HG03045 (cell line): Measurements from ENCODE around the gene KREMEN1.

Experiments used
- ATAC-seq: cut with Tn5 transposase; IDR thresholded peaks from one replicate; pipeline ENCODE4 v1.9.1; 2021; ENCODE audit warnings: mild to moderate bottlenecking, moderate library complexity; ENCODE audit not compliant: unreplicated experiment

The KREMEN1 gene

DNA sequence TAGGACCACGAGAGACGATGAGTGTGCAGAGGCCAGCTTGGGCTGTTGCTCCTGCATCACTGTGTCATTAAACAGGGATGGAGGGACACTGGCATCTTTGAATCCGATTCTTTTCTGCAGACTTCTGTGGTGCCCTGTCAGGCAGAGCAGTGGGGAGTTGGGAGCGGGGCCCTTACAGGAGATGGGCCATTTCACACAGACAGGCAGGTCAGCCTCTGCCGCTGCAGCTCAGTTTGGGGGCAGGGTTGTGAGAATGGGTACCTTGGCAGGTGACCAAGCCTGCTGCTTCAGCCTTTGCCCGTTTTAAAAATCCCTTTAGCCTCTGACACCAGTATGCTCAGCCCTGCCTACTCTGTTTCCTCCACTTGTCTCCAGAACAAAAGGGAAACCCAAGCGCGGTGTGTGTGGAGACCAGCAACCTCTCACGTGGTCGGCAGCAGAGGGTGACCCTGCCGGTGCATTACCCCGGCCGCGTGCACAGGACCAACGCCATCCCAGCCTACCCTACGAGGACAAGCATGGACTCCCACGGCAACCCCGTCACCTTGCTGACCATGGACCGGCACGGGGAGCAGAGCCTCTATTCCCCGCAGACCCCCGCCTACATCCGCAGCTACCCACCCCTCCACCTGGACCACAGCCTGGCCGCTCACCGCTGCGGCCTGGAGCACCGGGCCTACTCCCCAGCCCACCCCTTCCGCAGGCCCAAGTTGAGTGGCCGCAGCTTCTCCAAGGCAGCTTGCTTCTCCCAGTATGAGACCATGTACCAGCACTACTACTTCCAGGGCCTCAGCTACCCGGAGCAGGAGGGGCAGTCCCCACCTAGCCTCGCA lies 23.8 kb upstream of the KREMEN1 start:
- ATAC-seq = no peak

DNA sequence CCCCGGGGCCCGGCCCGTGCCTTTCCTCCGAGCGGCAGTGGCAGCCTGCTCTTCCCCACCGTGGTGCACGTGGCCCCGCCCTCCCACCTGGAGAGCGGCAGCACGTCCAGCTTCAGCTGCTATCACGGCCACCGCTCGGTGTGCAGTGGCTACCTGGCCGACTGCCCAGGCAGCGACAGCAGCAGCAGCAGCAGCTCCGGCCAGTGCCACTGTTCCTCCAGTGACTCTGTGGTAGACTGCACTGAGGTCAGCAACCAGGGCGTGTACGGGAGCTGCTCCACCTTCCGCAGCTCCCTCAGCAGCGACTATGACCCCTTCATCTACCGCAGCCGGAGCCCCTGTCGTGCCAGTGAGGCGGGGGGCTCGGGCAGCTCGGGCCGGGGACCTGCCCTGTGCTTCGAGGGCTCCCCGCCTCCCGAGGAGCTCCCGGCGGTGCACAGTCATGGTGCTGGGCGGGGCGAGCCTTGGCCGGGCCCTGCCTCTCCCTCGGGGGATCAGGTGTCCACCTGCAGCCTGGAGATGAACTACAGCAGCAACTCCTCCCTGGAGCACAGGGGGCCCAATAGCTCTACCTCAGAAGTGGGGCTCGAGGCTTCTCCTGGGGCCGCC lies 23.1 kb upstream of the KREMEN1 start:
- ATAC-seq = no peak

DNA sequence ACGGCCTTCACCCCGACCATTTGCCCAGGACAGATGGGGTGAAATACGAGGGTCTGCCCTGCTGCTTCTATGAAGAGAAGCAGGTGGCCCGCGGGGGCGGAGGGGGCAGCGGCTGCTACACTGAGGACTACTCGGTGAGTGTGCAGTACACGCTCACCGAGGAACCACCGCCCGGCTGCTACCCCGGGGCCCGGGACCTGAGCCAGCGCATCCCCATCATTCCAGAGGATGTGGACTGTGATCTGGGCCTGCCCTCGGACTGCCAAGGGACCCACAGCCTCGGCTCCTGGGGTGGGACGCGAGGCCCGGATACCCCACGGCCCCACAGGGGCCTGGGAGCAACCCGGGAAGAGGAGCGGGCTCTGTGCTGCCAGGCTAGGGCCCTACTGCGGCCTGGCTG lies 22.4 kb upstream of the KREMEN1 start:
- ATAC-seq = no peak

DNA sequence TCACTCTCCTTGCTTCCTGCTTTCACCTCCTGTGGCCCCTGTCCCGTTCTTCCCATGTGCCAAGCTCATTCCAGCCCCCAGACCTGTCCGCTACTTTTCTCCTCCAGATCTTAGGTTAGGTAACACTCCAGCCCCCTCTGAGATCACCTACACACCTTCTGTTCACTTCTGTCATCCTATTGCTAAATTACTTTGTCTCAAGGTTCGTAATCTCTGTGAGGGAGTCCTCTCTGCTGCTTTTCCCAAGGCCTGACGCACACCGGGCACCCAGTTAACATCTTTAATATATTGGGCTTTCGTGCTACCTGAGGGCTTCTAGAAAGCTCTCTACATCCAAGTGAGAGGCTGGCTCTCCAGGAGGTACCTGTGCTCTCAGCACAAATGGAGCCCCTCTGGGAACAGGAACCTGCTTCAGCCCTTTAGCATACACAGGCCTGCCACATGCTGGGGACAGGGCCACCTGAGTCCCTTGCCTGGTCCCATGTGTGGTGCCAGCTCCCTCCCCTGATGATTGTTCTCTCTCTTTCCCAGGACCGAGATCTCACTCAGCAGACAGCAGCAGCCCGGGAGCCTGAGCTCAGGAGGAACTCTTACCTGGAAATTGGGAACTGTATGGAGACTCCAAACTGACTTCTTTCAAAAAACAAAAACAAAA lies 19.7 kb upstream of the KREMEN1 start:
- ATAC-seq = no peak

DNA sequence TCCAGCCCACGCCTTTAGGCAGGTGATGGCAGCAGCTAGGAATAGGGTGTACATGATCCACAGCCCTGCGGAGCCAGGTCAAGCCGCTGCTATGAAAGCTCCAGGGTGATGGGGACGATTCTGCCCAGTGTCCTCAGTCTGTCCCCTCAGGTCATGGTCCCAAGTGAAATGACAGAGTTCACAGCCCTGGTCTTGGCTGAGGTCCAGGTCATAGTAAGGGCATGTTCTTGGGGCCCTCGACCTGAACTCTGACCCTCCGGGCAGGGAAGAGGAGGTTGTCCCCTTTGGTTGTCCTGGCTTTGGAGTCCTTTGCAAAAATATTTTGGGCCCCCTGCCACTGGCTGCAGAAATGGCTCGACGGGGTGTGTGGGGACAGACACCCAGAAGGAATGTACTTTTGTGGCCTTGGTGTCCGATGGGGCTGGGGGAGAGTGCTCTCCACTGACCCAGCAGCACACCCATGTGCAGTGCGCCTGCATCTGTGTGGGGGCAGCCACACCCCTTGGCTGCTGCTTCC lies 18.5 kb upstream of the KREMEN1 start:
- no peak for ATAC-seq

DNA sequence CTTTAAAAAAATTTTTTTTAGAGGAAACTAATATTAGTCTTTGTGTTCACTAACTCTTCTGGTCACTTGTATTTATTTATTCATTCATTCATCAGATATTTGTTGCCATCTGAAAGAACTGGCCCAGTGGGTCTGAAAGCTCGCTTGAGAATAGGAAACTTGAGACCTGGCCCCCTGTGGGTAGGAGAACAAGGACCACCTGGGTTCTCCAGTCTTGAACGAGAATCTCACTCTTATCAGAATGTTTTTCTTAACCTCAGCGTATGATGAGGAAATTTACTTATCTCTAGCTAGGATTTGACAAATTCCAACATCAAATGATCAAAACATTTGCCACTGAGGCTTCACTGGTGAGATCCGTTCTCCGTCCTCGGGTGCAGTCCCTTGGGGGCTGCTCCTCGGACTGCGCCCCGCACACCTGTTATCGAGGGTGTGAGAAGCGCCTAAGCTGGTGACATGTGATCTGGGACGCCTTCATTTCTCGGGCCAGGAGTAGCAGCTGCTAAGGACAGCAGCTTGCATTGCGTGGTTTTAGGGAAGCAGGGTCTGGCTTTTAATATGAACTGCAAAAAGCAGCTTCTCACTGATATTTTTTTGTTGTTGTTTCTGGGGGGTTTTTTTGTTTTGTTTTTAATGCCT lies 17.5 kb upstream of the KREMEN1 start:
- no peak for ATAC-seq

DNA sequence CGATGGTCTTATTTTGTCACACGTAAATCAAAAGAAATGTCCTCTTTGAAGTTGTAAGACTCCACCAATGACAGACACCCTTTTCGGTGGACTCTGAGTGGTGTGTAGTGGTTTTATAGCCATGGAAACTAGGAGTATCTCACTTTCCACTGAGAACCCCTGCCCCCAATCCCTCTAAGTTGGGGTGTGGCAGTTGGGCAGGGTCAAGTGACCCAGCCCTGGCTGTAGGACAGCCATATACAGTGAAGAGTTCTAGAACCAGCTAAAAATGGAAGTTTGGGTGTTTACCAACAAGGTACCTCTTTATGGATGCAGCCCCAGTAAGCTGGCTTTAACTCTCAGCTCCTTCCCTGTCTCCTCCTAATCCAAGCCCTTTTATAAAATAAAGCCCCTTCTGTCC lies 16.4 kb upstream of the KREMEN1 start:
- ATAC-seq = no peak

DNA sequence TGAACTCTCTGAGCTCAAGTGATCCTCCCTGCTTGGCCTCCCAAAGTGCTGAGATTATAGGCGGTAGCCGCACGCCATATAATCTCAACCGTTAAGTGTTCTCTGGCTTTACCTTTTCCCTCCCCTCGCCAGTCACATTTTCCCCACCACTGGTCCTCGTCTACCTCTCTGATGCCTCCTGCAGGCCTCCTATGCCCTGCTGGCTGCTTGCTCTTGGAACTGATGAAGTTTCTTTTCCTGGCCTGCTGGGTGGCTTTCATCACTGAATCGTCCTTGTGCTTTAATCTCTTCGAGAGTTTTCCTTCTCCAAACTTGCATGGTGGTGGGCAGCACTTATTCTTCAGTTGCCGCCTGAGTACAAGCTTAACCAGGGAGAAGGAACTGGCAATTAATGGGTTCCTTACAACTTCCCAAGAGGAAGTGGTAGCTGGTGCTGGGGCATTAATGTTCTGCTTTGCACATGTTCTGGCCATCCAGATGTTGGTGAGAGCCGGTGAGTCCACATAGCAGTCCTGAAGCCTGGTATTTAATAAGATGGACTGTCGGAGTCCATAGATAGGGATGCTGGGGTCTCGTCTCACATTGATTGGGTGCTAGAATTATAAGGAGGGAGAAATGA lies 12.5 kb upstream of the KREMEN1 start:
- no peak for ATAC-seq

DNA sequence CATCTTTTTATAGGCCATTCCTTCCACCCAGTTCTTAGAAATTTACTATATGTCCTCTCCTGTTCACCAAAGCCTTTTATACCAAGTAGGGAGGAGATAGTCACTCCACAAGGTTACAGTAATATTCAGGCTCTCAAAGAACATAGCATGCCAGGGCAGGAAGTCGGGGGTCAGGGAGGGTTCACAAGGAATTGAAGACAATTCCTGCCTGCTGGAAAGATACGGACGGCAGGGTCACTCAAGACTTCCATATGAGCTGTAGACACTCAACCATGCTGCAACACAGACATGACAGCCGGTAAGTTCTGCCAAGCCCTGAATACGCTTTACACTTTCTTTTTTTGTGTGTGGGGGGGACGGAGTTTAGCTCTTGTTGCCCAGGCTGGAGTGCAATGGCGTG lies 11.9 kb upstream of the KREMEN1 start:
- ATAC-seq = no peak

DNA sequence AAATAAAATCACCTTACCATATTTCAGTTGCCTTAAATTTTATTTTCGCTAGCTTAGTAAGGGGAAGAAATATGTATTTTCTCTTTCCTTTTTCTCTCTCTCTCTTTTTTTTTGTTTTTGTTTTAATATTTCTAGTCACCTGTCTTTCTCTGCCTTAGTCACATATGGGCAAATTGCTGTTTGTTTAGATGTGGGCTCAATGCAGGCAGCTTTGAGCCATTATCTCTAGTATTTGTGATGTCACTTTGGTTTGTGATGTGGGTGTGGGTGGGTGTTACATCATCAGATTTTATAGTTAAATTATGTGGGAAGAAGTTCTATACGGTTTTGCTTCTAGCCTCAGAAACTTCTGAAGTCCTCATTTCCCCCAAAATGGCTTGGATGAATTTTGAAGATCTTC lies 11.1 kb upstream of the KREMEN1 start, which contains the start of gene C22orf31:
Gene C22orf31, minus strand, starts transcription at position 59 of the 400 bp plus-strand sequence. Its CDS starts 39 bp downstream, at position 20.
- no peak for ATAC-seq

DNA sequence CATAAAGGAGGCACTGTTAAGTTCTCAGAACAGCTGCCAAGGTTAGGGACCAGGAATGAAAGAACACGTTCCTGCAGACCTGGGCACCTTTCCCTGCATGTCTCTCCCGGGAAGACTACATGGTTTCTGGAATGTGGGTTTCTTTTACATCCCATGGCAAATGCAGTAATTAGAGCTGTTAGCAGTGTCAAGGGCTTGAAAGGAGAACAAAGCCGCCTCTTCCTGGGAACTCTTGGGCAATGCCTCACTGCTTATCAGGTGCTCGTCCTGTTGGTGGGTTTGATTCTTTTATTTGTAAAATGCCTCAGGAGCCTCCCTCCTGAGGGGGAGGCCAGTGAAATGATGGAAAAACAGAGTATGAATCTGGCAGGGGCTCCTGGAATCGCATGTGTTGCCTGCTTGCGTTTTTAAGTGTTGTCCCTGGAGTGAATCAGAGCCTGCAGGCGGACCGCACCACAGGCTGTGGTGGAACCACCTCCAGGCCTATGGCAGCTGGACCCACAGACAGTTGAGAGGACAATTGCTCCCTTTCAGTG lies 10.5 kb upstream of the KREMEN1 start:
- ATAC-seq = no peak

DNA sequence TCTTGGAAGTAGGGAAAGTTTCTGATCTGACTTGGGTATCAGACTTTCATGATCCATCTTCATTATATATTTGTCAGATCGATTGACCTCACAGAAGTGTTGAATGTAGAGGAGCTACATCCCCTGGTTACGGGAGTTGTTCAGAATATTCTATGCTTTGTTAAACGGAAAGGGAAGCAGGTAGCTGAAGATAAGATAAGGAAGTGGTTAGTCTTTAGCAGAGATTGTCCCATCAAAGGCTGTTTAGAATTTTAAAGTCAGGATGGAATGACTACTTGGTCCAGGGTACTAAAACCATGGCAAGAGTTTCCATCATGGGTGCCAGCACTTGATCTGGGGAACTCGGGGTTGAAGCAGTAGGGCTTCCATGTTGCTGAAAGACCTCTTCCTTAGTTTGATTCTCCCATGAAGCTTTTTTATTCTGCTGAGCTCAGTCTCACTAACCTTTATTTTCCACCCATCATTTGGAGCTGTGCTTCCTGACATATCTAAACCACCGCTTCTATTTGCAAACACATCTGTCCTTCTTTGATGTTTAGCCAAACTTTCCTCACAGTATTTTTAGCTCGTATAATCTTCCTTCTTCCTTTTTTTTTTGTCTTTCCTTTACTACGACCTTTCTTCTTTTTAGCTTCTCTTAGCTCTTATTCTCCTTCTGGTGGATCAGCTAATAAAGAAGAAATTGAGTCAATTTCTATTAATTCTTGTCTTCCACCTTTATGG lies 7.2 kb upstream of the KREMEN1 start:
- ATAC-seq = no peak

DNA sequence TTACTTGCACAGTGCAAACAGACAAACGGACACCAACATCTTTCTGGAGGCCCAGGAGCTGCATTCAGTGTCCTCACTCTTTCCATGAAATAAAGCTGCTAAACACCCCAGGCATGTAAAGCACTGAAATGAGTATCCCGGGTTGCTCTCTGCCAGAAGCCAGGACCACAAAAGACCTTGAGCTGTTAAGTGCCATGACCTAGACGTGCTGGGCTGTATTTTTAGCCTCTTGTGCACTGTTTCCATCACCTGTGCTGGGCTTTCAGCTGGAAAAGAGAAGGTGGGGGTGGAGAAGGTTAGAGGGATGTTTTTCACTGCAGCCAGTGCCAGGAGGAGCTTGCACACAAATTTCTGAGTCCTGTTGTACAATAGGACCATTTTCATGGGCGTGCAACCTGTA lies 3.4 kb upstream of the KREMEN1 start:
- ATAC-seq = no peak

DNA sequence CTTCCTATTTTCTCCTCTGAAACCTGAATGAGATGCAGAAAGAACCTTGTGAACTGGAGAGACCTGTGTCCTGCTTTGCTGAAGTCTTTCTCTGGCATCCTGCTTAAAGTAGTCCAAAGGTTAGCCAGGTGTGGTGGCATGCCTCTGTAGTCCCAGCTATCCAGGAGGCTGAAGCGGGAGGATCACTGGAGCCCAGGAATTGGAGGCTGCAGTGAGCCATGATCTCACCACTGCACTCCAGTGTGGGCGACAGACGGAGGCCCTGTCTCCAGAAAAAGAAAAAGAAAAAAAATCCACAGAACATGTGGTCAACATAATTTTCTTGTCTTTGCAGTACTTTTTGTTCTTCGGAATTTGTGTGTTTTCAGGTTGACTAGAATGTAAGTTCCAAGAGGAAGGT lies 2.3 kb upstream of the KREMEN1 start:
- ATAC-seq = no peak

DNA sequence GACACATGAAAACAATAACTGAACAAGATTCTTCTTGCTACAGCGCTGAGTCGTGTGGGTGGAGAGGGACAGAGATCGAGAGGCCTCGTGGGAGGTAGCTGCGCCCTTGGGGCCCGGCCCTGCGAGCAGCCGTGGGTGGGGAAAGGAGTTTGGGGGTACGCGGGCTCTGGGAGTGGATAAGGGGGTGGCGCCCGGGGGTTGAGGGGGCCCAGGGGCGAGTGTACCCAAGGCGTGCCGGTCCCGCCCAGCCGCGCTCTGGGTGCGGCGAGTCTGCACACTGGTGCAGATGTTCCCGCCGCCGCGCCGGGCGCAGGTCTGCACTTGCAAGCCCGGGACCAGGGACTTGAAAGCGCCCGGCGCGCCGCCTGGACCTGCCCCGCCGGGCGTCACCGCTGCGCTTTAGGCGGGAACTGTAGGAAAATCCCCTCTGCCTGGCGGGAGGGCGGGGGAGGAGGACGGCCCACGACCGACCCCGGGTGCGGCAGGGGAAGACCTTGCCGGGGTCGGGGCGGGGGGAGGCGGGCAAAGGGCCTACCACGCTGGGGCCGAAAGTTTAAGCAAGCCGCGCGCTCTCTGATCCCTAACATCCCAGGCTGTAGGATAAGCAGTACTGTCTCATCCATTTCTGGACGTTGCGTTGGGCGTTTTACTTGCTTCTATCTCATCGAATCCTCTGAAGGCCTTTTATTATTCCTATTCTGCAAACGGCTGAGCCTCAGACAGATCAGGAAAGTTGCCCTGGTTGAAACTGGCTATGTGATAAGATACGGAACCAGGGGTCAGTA lies 1.4 kb upstream of the KREMEN1 start:
- no peak for ATAC-seq

DNA sequence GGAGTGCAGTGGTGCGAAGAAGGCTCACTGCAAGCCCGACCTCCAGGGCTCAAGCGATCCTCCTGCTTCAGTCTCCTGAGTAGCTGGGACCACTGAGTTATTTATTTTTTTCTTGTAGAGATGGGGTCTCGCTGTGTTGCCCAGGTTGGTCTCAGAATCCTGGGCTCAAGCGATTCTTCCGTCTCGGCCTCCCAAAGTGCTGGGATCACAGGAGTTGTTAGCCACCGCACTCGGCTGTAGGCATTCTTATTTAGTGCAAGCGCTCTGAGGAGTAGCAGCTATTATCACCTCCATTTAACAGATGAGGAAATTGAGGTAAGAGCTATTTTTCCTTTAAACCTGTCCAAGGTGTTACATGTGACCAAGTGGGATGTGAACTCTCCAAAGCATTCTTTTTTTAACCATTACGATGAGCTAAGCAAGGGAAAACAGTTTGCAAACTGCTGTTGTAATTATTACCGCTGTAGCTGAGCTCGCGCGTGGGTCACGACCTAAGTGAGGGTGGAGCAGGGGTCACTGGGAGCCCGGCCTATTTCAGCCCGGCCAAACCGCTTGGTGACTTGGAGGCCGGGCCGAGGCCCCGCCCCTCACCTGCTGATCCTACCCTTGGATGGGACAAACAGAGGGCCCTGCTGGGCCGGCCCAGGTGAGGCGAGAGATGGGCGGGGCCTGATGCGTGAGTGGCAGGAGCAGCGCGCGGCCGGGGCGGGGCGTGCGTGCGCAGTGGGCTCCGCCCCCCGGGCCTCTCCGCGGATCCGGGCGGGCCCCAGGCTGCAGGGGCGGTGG lies 449 bp upstream of the KREMEN1 start:
- peak; percentile 78 for ATAC-seq

DNA sequence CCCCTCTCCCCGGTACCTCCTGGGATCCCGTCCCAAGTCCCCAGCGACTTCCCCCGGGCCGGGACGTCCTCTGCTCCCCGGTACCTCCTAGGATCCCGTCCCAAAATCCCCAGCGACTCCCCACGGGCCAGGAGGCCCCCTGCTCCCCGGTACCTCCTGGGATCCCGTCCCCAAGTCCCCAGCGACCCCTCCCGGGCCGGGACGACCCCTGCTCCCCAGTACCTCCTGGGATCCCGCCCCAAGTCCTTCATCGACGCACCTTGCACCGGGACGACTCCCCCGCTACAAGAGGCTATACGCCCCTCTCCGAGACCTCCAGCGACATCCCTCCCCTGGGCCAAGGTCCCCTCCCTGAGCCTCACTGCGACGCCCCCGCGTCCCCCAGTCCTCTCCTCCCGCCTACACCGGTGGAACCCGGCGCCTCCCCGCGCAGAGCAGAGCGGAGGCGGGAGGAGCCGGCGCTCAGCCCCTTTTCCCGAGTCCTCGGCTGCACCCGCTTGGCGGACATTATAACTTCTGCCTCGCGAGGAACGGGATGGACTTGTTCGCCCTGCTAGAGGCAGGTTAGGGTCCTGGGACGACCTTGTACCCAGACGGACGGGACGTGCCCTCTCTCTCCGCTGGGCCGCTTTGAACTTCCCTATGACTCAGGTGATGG lies 912 bp downstream of the KREMEN1 start:
- no peak for ATAC-seq

DNA sequence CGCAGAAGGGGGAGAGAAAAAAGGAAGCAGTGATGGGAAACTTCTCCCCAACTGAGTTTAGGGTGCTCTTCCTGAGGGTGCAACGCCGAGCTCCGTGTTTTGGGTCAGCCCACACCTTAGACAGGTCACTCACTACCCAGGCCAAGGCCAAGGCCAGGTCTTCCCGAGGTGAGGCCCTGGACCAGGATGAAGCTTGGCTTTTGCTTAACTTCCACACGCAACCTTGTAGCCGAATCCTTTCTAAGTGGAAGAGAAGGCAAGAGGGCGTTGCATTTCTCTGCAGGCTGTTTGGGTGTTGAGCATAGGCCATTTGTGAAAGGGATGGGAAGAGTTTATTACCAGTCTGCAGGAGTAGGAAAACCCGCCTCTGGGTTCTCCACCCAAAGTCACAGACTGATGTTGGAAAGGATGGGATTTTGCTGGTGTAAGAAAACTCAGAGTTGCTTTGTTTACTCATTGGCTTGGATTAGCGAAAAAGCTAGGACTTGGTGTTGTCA lies 1.5 kb downstream of the KREMEN1 start:
- ATAC-seq = no peak
